ENCODE data around the gene TRAPPC13. TPM values are rescaled to one million over a fixed set of nuclear protein-coding genes. Genes with fewer than 3 reads are reported as not detected.

The TRAPPC13 gene
- total and polyA plus RNA-seq, 5 donors from 2014 or later: 15.5 to 20.5 (median 19.8) TPM

DNA sequence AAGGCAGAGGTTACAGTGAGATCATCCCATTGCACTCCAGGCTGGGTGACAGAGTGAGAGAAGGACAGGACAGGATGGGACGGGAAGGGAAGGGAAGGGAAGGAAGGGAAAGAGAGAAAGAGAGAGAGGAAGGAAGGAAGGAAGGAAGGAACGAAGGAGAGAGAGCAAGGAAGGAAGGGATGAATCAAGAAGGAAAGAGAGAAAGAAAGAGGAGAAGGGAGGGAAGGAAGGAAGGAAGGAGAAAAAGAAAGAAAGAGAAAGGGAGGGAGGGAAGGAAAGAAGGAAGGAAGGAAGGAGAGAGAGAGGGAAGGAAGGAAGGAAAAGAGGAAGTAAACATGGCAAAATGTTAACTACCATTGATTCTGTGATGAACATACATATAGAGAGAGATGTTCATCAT, 68.3 kb downstream of the TRAPPC13 start:
- Mint-ChIP-seq H3K4me3 (no peak overlapping the region), H3K4me1 (peaks cover 20 to 22% (median 21%) of the 10 kb centered on the region in 4 donors), H3K27me3 (no peaks in the 10 kb centered on the region), H3K27ac (peak overlapping the region in 1 of 3 donors; percentile 77), H3K9me3 (peaks cover 0 to 1% (median 0%) of the 10 kb centered on the region in 7 donors), H3K36me3 (peaks cover 26% of the 10 kb centered on the region)
- no peaks in the 10 kb centered on the region for H3K27me3 ChIP-seq (ENCODE audit: control insufficient read depth, insufficient read depth, low read length)
- H3K4me3 ChIP-seq (ENCODE audit: low read depth, low read length): no peak overlapping the region
- no peaks in the 10 kb centered on the region for H3K4me1 ChIP-seq (ENCODE audit: control insufficient read depth, insufficient read depth, low read length, poor library complexity, severe bottlenecking)
- DNase-seq (no peak), ATAC-seq (ENCODE audit: low read depth in 2 of 2) (no peak)
- H3K27ac ChIP-seq (ENCODE audit: insufficient read depth, low read length, poor library complexity, severe bottlenecking): no peak overlapping the region
- no peaks in the 10 kb centered on the region for H3K9me3 ChIP-seq (ENCODE audit: control insufficient read depth in 2 of 2, low read length in 2 of 2)
- H3K36me3 ChIP-seq (ENCODE audit: control insufficient read depth, insufficient read depth, low read length): peaks cover 77% of the 10 kb centered on the region

DNA sequence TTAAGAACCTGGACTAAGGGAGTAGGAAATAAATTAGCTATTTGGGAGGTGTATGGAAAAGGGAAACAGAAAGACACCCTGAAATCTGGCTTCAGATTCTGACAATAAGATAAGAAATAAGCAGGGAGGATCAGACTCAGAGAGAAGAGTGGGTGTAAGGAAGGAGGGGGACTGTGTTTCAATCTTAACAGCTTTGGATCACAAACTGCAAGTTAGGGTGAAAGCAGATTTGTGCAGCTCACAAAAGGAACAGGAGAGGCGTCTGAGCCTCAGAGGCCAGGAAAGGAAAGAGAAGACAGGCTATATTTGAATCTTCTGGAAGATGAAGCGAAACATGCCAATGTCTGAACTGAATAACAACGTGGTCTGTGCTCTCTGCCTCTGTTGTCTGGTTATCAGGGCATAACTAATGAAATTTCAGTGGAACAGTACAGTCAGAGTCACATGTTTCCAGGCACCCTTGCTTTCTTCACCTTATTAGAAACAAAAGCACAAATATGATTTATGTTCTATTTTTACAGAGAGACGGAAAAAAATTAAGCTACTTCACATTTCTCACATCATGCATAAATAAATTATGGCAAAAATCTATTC, 70.4 kb downstream of the TRAPPC13 start:
- H3K4me1 Mint-ChIP-seq: peaks cover 22 to 31% (median 25%) of the 10 kb centered on the region in 4 donors
- ATAC-seq (ENCODE audit: low read depth in 2 of 2) (no peak), DNase-seq (no peak)
- no peak overlapping the region for H3K27ac Mint-ChIP-seq
- no peak overlapping the region for H3K4me3 ChIP-seq (ENCODE audit: low read depth, low read length)
- no peak overlapping the region for H3K27ac ChIP-seq (ENCODE audit: insufficient read depth, low read length, poor library complexity, severe bottlenecking)
- H3K36me3 ChIP-seq (ENCODE audit: control insufficient read depth, insufficient read depth, low read length): peaks cover 78% of the 10 kb centered on the region
- H3K4me1 ChIP-seq (ENCODE audit: control insufficient read depth, insufficient read depth, low read length, poor library complexity, severe bottlenecking): no peaks in the 10 kb centered on the region
- no peaks in the 10 kb centered on the region for H3K9me3 ChIP-seq (ENCODE audit: control insufficient read depth in 2 of 2, low read length in 2 of 2)
- no peaks in the 10 kb centered on the region for H3K27me3 Mint-ChIP-seq
- H3K9me3 Mint-ChIP-seq: peaks cover 0 to 3% (median 0%) of the 10 kb centered on the region in 7 donors
- H3K27me3 ChIP-seq (ENCODE audit: control insufficient read depth, insufficient read depth, low read length): no peaks in the 10 kb centered on the region
- no peak overlapping the region for H3K4me3 Mint-ChIP-seq
- peaks cover 43% of the 10 kb centered on the region for H3K36me3 Mint-ChIP-seq

DNA sequence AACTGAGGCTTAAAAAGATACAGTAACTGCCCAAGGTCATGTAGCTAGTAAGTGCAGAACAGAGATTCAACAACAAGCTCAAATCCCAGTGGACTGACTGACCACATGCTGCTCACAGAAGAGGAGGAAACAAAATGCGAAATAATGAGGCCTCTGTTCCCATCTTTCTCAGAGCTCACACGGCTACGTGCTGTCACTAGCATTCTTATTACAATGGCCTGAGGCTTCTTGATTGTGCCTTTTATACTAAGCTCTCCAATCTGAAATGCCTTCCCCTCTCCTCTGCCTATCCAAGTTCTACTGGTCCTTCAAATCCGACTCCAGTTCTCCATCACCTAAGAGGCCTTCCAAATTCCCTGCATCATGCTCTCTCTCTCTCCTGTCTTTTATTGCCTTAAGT, 71.1 kb downstream of the TRAPPC13 start:
- Histone ChIP-seq H3K4me3 (ENCODE audit: low read depth, low read length) (no peak overlapping the region), H3K27ac (ENCODE audit: insufficient read depth, low read length, poor library complexity, severe bottlenecking) (no peak overlapping the region), H3K27me3 (ENCODE audit: control insufficient read depth, insufficient read depth, low read length) (no peaks in the 10 kb centered on the region), H3K36me3 (ENCODE audit: control insufficient read depth, insufficient read depth, low read length) (peaks cover 77% of the 10 kb centered on the region), H3K9me3 (ENCODE audit: control insufficient read depth in 2 of 2, low read length in 2 of 2) (no peaks in the 10 kb centered on the region), H3K4me1 (ENCODE audit: control insufficient read depth, insufficient read depth, low read length, poor library complexity, severe bottlenecking) (no peaks in the 10 kb centered on the region)
- Mint-ChIP-seq H3K36me3 (peaks cover 37% of the 10 kb centered on the region), H3K27me3 (no peaks in the 10 kb centered on the region), H3K27ac (no peak overlapping the region), H3K4me3 (no peak overlapping the region), H3K4me1 (peaks cover 17 to 27% (median 21%) of the 10 kb centered on the region in 4 donors), H3K9me3 (peaks cover 0 to 3% (median 0%) of the 10 kb centered on the region in 7 donors)
- ATAC-seq (ENCODE audit: low read depth in 2 of 2) (no peak), DNase-seq (no peak)

DNA sequence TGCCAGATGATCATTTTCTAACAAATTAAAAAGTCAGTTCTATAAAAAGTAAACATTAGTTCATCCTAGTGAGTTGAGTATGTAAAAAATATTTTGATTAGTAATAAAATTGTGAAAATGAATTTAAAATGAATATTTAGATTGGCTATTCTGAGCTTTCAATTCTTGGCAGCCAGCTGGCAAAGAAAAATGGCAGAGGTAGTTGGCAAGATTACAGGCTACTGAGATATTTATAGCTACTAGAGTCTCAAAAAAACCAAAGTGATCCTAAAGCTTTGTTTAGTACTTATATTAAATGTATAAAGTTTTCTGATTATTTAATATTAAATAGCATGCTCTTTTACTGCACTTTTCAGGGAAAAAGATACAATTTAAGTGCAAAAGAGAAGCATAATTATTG, 72.1 kb downstream of the TRAPPC13 start:
- peaks cover 36% of the 10 kb centered on the region for H3K36me3 Mint-ChIP-seq
- H3K27me3 Mint-ChIP-seq: no peaks in the 10 kb centered on the region
- Histone ChIP-seq H3K4me1 (ENCODE audit: control insufficient read depth, insufficient read depth, low read length, poor library complexity, severe bottlenecking) (no peaks in the 10 kb centered on the region), H3K4me3 (ENCODE audit: low read depth, low read length) (no peak overlapping the region), H3K36me3 (ENCODE audit: control insufficient read depth, insufficient read depth, low read length) (peaks cover 78% of the 10 kb centered on the region), H3K27ac (ENCODE audit: insufficient read depth, low read length, poor library complexity, severe bottlenecking) (no peak overlapping the region), H3K9me3 (ENCODE audit: control insufficient read depth in 2 of 2, low read length in 2 of 2) (no peaks in the 10 kb centered on the region), H3K27me3 (ENCODE audit: control insufficient read depth, insufficient read depth, low read length) (no peaks in the 10 kb centered on the region)
- ATAC-seq (ENCODE audit: low read depth in 2 of 2) (no peak), DNase-seq (no peak)
- H3K9me3 Mint-ChIP-seq: peaks cover 0 to 3% (median 0%) of the 10 kb centered on the region in 7 donors
- no peak overlapping the region for H3K27ac Mint-ChIP-seq
- H3K4me3 Mint-ChIP-seq: no peak overlapping the region
- peaks cover 16 to 24% (median 20%) of the 10 kb centered on the region in 4 donors for H3K4me1 Mint-ChIP-seq

DNA sequence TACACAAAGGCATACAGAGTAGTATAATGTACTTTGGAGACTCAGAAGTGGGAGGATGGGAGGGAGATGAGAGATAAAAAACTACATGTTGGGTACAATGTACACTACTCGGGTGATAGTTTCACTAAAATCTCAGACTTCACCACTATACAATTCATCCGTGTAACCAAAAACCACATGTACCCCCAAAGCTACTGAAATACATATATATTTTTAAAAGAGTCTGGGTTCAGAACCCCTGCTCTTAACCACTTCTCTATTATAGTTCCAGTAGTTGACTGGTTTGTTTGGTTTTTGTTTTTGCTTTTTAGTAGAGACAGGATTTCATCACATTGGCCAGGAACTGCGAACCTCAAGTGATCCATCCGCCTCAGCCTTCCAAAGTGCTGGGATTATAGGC, 74.5 kb downstream of the TRAPPC13 start:
- peaks cover 38% of the 10 kb centered on the region for H3K36me3 Mint-ChIP-seq
- DNase-seq: no peak
- no peak overlapping the region for H3K4me3 Mint-ChIP-seq
- Histone ChIP-seq H3K4me3 (ENCODE audit: low read depth, low read length) (no peak overlapping the region), H3K36me3 (ENCODE audit: control insufficient read depth, insufficient read depth, low read length) (peaks cover 86% of the 10 kb centered on the region), H3K9me3 (ENCODE audit: control insufficient read depth in 2 of 2, low read length in 2 of 2) (no peaks in the 10 kb centered on the region), H3K27ac (ENCODE audit: insufficient read depth, low read length, poor library complexity, severe bottlenecking) (no peak overlapping the region), H3K27me3 (ENCODE audit: control insufficient read depth, insufficient read depth, low read length) (no peaks in the 10 kb centered on the region), H3K4me1 (ENCODE audit: control insufficient read depth, insufficient read depth, low read length, poor library complexity, severe bottlenecking) (no peaks in the 10 kb centered on the region)
- H3K27me3 Mint-ChIP-seq: no peaks in the 10 kb centered on the region
- H3K9me3 Mint-ChIP-seq: peaks cover 0 to 3% (median 0%) of the 10 kb centered on the region in 7 donors
- H3K27ac Mint-ChIP-seq: no peak overlapping the region
- ATAC-seq (ENCODE audit: low read depth in 2 of 2): no peak
- peaks cover 13 to 16% (median 15%) of the 10 kb centered on the region in 4 donors for H3K4me1 Mint-ChIP-seq

DNA sequence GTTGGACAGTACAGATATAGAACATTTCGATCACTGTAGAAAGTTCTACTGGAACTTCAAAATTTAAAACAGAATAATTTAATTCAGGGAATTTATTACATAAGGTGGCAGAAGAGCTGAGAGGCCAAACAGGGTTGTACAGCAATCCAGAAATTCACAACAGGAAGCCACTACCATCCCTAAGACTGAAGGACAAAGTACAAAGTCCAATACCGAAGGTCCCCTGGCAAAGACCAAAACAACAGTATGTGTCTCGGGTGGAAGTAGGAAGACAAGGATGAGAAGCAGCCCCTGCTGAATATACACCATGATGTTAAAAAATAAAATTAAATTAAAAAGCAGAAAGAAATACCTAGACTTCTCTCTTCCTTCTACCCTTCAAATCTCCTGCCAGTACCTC, 77.2 kb downstream of the TRAPPC13 start:
- no peak overlapping the region for H3K4me3 ChIP-seq (ENCODE audit: low read depth, low read length)
- no peaks in the 10 kb centered on the region for H3K9me3 ChIP-seq (ENCODE audit: control insufficient read depth in 2 of 2, low read length in 2 of 2)
- H3K27ac ChIP-seq (ENCODE audit: insufficient read depth, low read length, poor library complexity, severe bottlenecking): no peak overlapping the region
- no peak for DNase-seq
- no peak for ATAC-seq (ENCODE audit: low read depth in 2 of 2)
- Mint-ChIP-seq H3K4me1 (peaks cover 13 to 30% (median 21%) of the 10 kb centered on the region in 4 donors), H3K27me3 (no peaks in the 10 kb centered on the region), H3K9me3 (peaks cover 0 to 3% (median 0%) of the 10 kb centered on the region in 7 donors), H3K4me3 (no peak overlapping the region), H3K27ac (no peak overlapping the region), H3K36me3 (peaks cover 46% of the 10 kb centered on the region)
- no peaks in the 10 kb centered on the region for H3K4me1 ChIP-seq (ENCODE audit: control insufficient read depth, insufficient read depth, low read length, poor library complexity, severe bottlenecking)
- peaks cover 85% of the 10 kb centered on the region for H3K36me3 ChIP-seq (ENCODE audit: control insufficient read depth, insufficient read depth, low read length)
- H3K27me3 ChIP-seq (ENCODE audit: control insufficient read depth, insufficient read depth, low read length): no peaks in the 10 kb centered on the region

DNA sequence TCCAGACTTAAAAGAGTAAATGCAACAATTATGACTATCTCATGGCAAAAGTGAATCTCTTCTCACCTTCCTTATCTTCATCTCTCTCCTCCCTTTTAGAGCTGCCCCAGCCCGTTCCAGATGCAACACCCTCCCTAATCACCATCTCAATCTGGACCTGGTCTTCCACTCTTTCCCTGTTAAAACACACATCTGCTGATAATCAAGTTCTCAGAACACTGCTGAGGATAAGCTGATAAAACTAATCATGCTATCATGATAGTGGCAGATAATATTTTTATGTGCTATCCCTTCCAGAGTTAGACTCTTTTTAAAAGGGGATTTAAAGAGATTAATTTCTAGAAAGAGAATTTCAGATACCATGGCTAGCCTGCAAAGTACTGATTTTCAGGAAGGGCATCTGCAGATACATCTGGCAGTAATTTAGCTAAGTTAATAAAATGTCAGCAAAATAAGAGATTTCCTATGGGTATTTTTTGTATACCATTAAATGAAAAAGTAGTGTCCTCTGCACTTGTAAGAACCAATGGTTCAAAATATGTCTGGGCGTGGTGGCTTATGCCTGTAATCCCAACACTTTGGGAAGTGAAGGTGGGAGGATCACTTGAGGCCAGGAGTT, 79.9 kb downstream of the TRAPPC13 start:
- peaks cover 0 to 1% (median 0%) of the 10 kb centered on the region in 7 donors for H3K9me3 Mint-ChIP-seq
- peak overlapping the region in 1 of 3 donors; percentile 7 for H3K27ac Mint-ChIP-seq

DNA sequence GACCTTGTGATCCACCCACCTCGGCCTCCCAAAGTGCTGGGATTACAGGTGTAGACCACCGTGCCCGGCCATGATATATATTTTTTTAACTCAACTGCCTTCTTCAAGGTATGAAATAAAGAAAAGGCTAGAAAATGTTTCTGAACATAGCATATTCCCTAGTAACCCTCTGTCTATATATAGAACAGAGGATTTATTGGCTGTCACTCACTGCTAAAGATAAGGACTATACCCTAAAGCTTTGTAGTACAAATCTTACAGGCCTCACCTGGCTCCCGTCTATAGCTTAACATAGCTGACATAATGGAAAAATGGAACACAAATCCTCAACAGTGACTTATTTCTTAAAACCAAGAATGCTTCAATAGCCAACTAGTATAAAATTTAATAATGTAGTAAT, 82.8 kb downstream of the TRAPPC13 start:
- peaks cover 90% of the 10 kb centered on the region for H3K36me3 ChIP-seq (ENCODE audit: control insufficient read depth, insufficient read depth, low read length)
- no peak overlapping the region for H3K27ac ChIP-seq (ENCODE audit: insufficient read depth, low read length, poor library complexity, severe bottlenecking)
- H3K36me3 Mint-ChIP-seq: peaks cover 41% of the 10 kb centered on the region

More for the DNA sequence above, 79.9 kb downstream of the TRAPPC13 start:
- Histone ChIP-seq H3K27me3 (ENCODE audit: control insufficient read depth, insufficient read depth, low read length) (no peaks in the 10 kb centered on the region), H3K27ac (ENCODE audit: insufficient read depth, low read length, poor library complexity, severe bottlenecking) (no peak overlapping the region), H3K36me3 (ENCODE audit: control insufficient read depth, insufficient read depth, low read length) (peaks cover 83% of the 10 kb centered on the region), H3K4me1 (ENCODE audit: control insufficient read depth, insufficient read depth, low read length, poor library complexity, severe bottlenecking) (no peaks in the 10 kb centered on the region), H3K9me3 (ENCODE audit: control insufficient read depth in 2 of 2, low read length in 2 of 2) (no peaks in the 10 kb centered on the region), H3K4me3 (ENCODE audit: low read depth, low read length) (no peak overlapping the region)
- Mint-ChIP-seq H3K4me1 (peaks cover 8 to 34% (median 13%) of the 10 kb centered on the region in 4 donors), H3K4me3 (no peak overlapping the region), H3K36me3 (peaks cover 33% of the 10 kb centered on the region), H3K27me3 (no peaks in the 10 kb centered on the region)
- DNase-seq: no peak
- no peak for ATAC-seq (ENCODE audit: low read depth in 2 of 2)

More for the DNA sequence above, 82.8 kb downstream of the TRAPPC13 start:
- Mint-ChIP-seq H3K9me3 (peaks cover 0 to 1% (median 0%) of the 10 kb centered on the region in 7 donors), H3K27ac (no peak overlapping the region), H3K4me3 (no peak overlapping the region), H3K4me1 (peaks cover 13 to 54% (median 27%) of the 10 kb centered on the region in 4 donors), H3K27me3 (no peaks in the 10 kb centered on the region)
- no peak for DNase-seq
- Histone ChIP-seq H3K9me3 (ENCODE audit: control insufficient read depth in 2 of 2, low read length in 2 of 2) (no peaks in the 10 kb centered on the region), H3K4me1 (ENCODE audit: control insufficient read depth, insufficient read depth, low read length, poor library complexity, severe bottlenecking) (no peaks in the 10 kb centered on the region), H3K4me3 (ENCODE audit: low read depth, low read length) (no peak overlapping the region), H3K27me3 (ENCODE audit: control insufficient read depth, insufficient read depth, low read length) (no peaks in the 10 kb centered on the region)
- ATAC-seq (ENCODE audit: low read depth in 2 of 2): no peak

All from CD4-positive, CD25-positive, alpha-beta regulatory T cell (primary cell).